ENCODE measurements around the gene STK32B. TPM values are rescaled to one million over a fixed set of nuclear protein-coding genes. Genes with fewer than 3 reads are reported as not detected.

The STK32B gene
- total and polyA plus RNA-seq, 9 of the 15 experiments (the other 6 are each of a cell fraction or from before 2014, with no cell fraction given): 0.03 to 0.20 (median 0.07) TPM; not detected in 2

- no peak for TF ChIP-seq RREB1 (CRISPR knock-in tag; IDR thresholded peaks at IDR 0.05)
- TF ChIP-seq RBM15 (IDR thresholded peaks at IDR 0.05; ENCODE audit: insufficient read depth, low read length): no peak
- TF ChIP-seq ZNF140 (CRISPR knock-in tag; IDR thresholded peaks at IDR 0.05): no peak
- TF ChIP-seq ZNF384 (IDR thresholded peaks at IDR 0.05; ENCODE audit: low read depth, low read length): no peak
- no peak for TF ChIP-seq ZNF518B (CRISPR knock-in tag; IDR thresholded peaks at IDR 0.05)
- TF ChIP-seq CHCHD3 (CRISPR knock-in tag; IDR thresholded peaks at IDR 0.05): no peak
Observed at GRCh38 chr4:5543681-5544080, 492.4 kb downstream of the STK32B start (continued).
